Measurements from ENCODE around the gene PAQR5.

DNA sequence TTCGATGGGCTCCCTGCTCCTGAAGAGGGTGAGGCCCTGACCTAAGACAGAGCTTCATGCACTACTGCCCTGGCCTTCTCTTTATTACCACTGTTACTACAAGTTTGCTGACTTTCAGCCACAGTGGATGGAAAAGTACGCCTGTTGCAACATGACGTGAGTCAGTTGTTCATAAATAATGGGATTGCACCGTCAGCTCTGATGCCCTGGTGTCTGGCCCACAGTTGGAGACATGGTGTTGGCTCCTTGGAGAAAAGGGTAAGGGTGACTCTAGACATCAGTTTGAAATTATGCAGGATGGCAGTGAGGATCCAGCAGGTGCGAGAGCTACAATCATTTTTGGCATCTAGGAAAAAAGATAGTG lies 5.5 kb downstream of the PAQR5 start:
- TF ChIP-seq POLR2AphosphoS5 (IDR thresholded peaks at IDR 0.05) (no peak), CTCF (IDR thresholded peaks at IDR 0.05) (no peak), POLR2A (IDR thresholded peaks at IDR 0.05) (no peak)

Measured in gastroesophageal sphincter (tissue), 3 donors.